GM23338 (cell line): Measurements from ENCODE around the gene DDC. TPM values are rescaled to one million over a fixed set of nuclear protein-coding genes. Genes with fewer than 3 reads are reported as not detected.

Experiments
- ATAC-seq: fragments of 200-7000 bp; cut with Tn5 transposase; 3 replicates; pipeline ENCODE4 v1.9.1; 2020
- DNase-seq: peaks from one replicate; pipeline ENCODE4 v3.0.0-alpha.2; 2015; ENCODE audit warnings: low spot score
- H2AFZ ChIP-seq: fragments of 200-600 bp; sonication (generic); 2 replicates; pipeline ENCODE4 v1.8.0; 2016; ENCODE audit warnings: antibody characterized with exemption, mild to moderate bottlenecking, moderate library complexity
- H3F3A ChIP-seq: fragments of 200-600 bp; sonication (generic); replicated peaks from 2 replicates; pipeline ENCODE4 v1.8.0; 2017; ENCODE audit warnings: antibody characterized with exemption, mixed run types, low read depth
- H3K27ac ChIP-seq: fragments of 200-600 bp; sonication (generic); 2 replicates; pipeline ENCODE4 v1.6.1; 2016; ENCODE audit warnings: low read depth
- H3K27me3 ChIP-seq: fragments of 200-600 bp; sonication (generic); 2 replicates; pipeline ENCODE4 v1.8.0; 2016; ENCODE audit warnings: mild to moderate bottlenecking, mixed run types, moderate library complexity; ENCODE audit not compliant: insufficient read depth
- H3K36me3 ChIP-seq: fragments of 200-600 bp; sonication (generic); 2 replicates; pipeline ENCODE4 v1.8.0; 2016; ENCODE audit warnings: mild to moderate bottlenecking; ENCODE audit not compliant: insufficient read depth
- H3K4me1 ChIP-seq: fragments of 200-600 bp; sonication (generic); 2 replicates; pipeline ENCODE4 v1.8.0; 2016; ENCODE audit warnings: mild to moderate bottlenecking, moderate library complexity; ENCODE audit not compliant: insufficient read depth
- H3K4me2 ChIP-seq: fragments of 200-600 bp; sonication (generic); 2 replicates; pipeline ENCODE4 v1.7.1; 2017; ENCODE audit warnings: mixed run types
- H3K4me3 ChIP-seq: fragments of 200-600 bp; sonication (generic); 2 replicates; pipeline ENCODE4 v1.6.1; 2016; ENCODE audit warnings: mixed run types
- H3K79me2 ChIP-seq: fragments of 200-600 bp; sonication (generic); replicated peaks from 2 replicates; pipeline ENCODE4 v1.8.0; 2017; ENCODE audit warnings: mild to moderate bottlenecking; ENCODE audit not compliant: insufficient read depth
- H3K9me2 ChIP-seq: fragments of 200-600 bp; sonication (generic); 2 replicates; pipeline ENCODE4 v1.8.0; 2017; ENCODE audit not compliant: insufficient read depth
- H4K20me1 ChIP-seq: fragments of 200-600 bp; sonication (generic); replicated peaks from 2 replicates; pipeline ENCODE4 v1.8.0; 2017; ENCODE audit warnings: mild to moderate bottlenecking; ENCODE audit not compliant: insufficient read depth
- H3K27ac Mint-ChIP-seq: 2 replicates; pipeline ENCODE4 v1.8.0; 2020; ENCODE audit warnings: inconsistent platforms, mild to moderate bottlenecking, moderate library complexity, mixed read lengths
- H3K27me3 Mint-ChIP-seq: 3 replicates; pipeline ENCODE4 v1.8.0; 2022; ENCODE audit warnings: low read depth, mild to moderate bottlenecking, moderate library complexity, mixed read lengths, inconsistent platforms; ENCODE audit not compliant: insufficient read depth, poor library complexity
- H3K36me3 Mint-ChIP-seq: 3 replicates; pipeline ENCODE4 v1.8.0; 2021; ENCODE audit warnings: low read depth, mild to moderate bottlenecking, inconsistent platforms, moderate library complexity, mixed read lengths
- H3K4me1 Mint-ChIP-seq: 3 replicates; pipeline ENCODE4 v1.8.0; 2020; ENCODE audit warnings: mild to moderate bottlenecking, inconsistent platforms, mixed read lengths
- H3K4me3 Mint-ChIP-seq: 3 replicates; pipeline ENCODE4 v1.8.0; 2021; ENCODE audit warnings: moderate library complexity, mild to moderate bottlenecking, inconsistent platforms, mixed read lengths
- H3K9me3 Mint-ChIP-seq: 3 replicates; pipeline ENCODE4 v1.8.0; 2020; ENCODE audit warnings: moderate library complexity, mild to moderate bottlenecking, inconsistent platforms, mixed read lengths
- CREB1 ChIP-seq: fragments of 250-450 bp; sonication (Bioruptor Pico); IDR thresholded peaks from 2 replicates; pipeline ENCODE4 v1.5.0; 2020; ENCODE audit warnings: low read depth, mild to moderate bottlenecking, moderate library complexity
- CTCF ChIP-seq, 2 experiments: fragments of 200-600 bp in 1 of 2; sonication (generic) in 1 of 2; conservative IDR thresholded peaks; 2 replicates each; pipeline versions ENCODE4 v1.5.1 to v1.6.1; 2016 to 2017; ENCODE audit warnings: antibody characterized with exemption in 2 of 2, low read depth in 2 of 2, mild to moderate bottlenecking in 2 of 2, moderate library complexity in 1 of 2
- EZH2 ChIP-seq: fragments of 200-600 bp; sonication (generic); IDR thresholded peaks from one replicate; pipeline ENCODE4 v1.8.0; 2017; ENCODE audit warnings: antibody characterized with exemption, mild to moderate bottlenecking, low read depth; ENCODE audit not compliant: unreplicated experiment
- EZH2phosphoT487 ChIP-seq: fragments of 200-600 bp; sonication (generic); IDR thresholded peaks from one replicate; pipeline ENCODE4 v1.8.1; 2018; ENCODE audit warnings: antibody characterized with exemption; ENCODE audit not compliant: unreplicated experiment
- JUNB ChIP-seq: IDR thresholded peaks from one replicate; pipeline ENCODE4 v1.6.1; 2016; ENCODE audit warnings: antibody characterized with exemption; ENCODE audit not compliant: unreplicated experiment
- NANOG ChIP-seq: IDR thresholded peaks from 2 replicates; pipeline ENCODE4 v1.6.1; 2016; ENCODE audit warnings: antibody characterized with exemption, borderline replicate concordance
- POLR2AphosphoS5 ChIP-seq: IDR thresholded peaks from 2 replicates; pipeline ENCODE4 v1.6.1; 2016; ENCODE audit warnings: antibody characterized with exemption, low read depth
- STAT1 ChIP-seq: IDR thresholded peaks from one replicate; pipeline ENCODE4 v1.6.1; 2016; ENCODE audit warnings: antibody characterized with exemption; ENCODE audit not compliant: unreplicated experiment
- ZNF114 ChIP-seq: fragments of 250-450 bp; sonication (Bioruptor Pico); IDR thresholded peaks from 2 replicates; pipeline ENCODE4 v1.5.0; 2020; ENCODE audit warnings: mild to moderate bottlenecking, moderate library complexity
- ZNF331 ChIP-seq: fragments of 250-450 bp; sonication (Bioruptor Pico); IDR thresholded peaks from 2 replicates; pipeline ENCODE4 v1.5.0; 2020; ENCODE audit warnings: low read depth, mild to moderate bottlenecking, moderate library complexity
- ZNF462 ChIP-seq: fragments of 250-450 bp; sonication (Bioruptor Pico); IDR thresholded peaks from 2 replicates; pipeline ENCODE4 v1.5.0; 2020; ENCODE audit warnings: mild to moderate bottlenecking, moderate library complexity
- polyA plus RNA-seq: library from polyadenylated mRNA; unstranded; fragments of >200 nt; fragmentation: Nextera tagmentation; extraction: Ambion mirVana; gene quantifications from 2 replicates; pipeline ENCODE4 v1.2.1, GENCODE V29; 2016
- total RNA-seq: library from RNA; depleted of rRNA; stranded (reverse); fragments of >200 nt; shearing (Covaris generic); gene quantifications from 2 replicates; pipeline ENCODE4 v1.2.3, GENCODE V29; 2014
- TF ChIP-seq, protein P1 (sequence below): IDR thresholded peaks from 2 replicates; pipeline ENCODE4 v1.6.1; 2016; ENCODE audit warnings: antibody characterized with exemption

DDC gene
- total and polyA plus RNA-seq, 2 experiments from 2014 or later: not detected

DNA sequence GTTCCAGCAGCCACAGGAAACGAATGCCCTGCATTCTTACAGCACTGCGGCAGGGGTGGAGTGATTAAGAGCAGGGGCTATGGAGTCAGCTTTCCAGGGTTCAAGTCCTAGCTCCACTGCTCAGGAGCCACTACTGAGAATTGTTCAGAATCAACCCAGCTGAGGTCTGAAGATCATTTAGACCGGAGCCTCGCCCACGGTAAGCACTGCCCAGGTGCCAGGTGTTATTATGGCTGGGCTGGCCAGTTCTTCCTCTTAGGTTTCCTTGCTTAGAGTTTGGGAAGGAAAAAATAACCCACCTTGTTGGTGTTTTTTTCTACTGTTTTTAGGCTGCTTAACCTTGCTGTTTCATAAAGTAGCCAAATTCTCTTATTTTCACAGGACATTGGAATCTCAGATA lies 110.2 kb downstream of the DDC start (continued):
- no peak for TF ChIP-seq CREB1 (CRISPR knock-in tag)
- TF ChIP-seq ZNF331 (CRISPR knock-in tag): no peak
- TF ChIP-seq STAT1: no peak
- no peak for TF ChIP-seq EZH2
- TF ChIP-seq, protein P1, sequence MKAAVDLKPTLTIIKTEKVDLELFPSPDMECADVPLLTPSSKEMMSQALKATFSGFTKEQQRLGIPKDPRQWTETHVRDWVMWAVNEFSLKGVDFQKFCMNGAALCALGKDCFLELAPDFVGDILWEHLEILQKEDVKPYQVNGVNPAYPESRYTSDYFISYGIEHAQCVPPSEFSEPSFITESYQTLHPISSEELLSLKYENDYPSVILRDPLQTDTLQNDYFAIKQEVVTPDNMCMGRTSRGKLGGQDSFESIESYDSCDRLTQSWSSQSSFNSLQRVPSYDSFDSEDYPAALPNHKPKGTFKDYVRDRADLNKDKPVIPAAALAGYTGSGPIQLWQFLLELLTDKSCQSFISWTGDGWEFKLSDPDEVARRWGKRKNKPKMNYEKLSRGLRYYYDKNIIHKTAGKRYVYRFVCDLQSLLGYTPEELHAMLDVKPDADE: no peak
- TF ChIP-seq ZNF114: no peak
- TF ChIP-seq CTCF (conservative IDR thresholded peaks at IDR 0.05; ENCODE audit: low read depth in 2 of 2): no peak
- no peak for TF ChIP-seq NANOG
- no peak for TF ChIP-seq EZH2phosphoT487
- no peak for TF ChIP-seq POLR2AphosphoS5

- Mint-ChIP-seq H3K9me3 (no peaks in the 10 kb centered on the region), H3K4me3 (peak overlapping the region; percentile 80), H3K4me1 (peaks cover 10% of the 10 kb centered on the region; the same call in 2 of the 3 replicates), H3K36me3 (peaks cover 12% of the 10 kb centered on the region), H3K27me3 (peaks cover 8% of the 10 kb centered on the region), H3K27ac (no peak overlapping the region)
- Histone ChIP-seq H4K20me1 (no peaks in the 10 kb centered on the region), H3K27me3 (peaks cover 19% of the 10 kb centered on the region), H3K4me2 (peak overlapping the region; percentile 94), H3K4me3 (peak overlapping the region; percentile 66), H3F3A (peaks cover 5% of the 10 kb centered on the region; the same call in 1 of the 2 replicates), H3K27ac (no peak overlapping the region), H3K79me2 (no peaks in the 10 kb centered on the region), H3K36me3 (no peaks in the 10 kb centered on the region), H2AFZ (peak overlapping the region; percentile 100), H3K4me1 (peaks cover 9% of the 10 kb centered on the region), H3K9me2 (no peaks in the 10 kb centered on the region; the same call in 1 of the 2 replicates)
- DNase-seq: peak; percentile 56
- peak; percentile 61 for ATAC-seq
- TF ChIP-seq EZH2phosphoT487 (no peak), ZNF114 (no peak), STAT1 (no peak), NANOG (no peak), POLR2AphosphoS5 (no peak), ZNF462 (CRISPR knock-in tag) (no peak), CREB1 (CRISPR knock-in tag) (no peak), JUNB (no peak), EZH2 (no peak)
- TF ChIP-seq, protein P1: no peak
Observed at GRCh38 chr7:50450590-50451032, 114.6 kb downstream of the DDC start.
